ENCODE data around the gene TGFBRAP1.

DNA sequence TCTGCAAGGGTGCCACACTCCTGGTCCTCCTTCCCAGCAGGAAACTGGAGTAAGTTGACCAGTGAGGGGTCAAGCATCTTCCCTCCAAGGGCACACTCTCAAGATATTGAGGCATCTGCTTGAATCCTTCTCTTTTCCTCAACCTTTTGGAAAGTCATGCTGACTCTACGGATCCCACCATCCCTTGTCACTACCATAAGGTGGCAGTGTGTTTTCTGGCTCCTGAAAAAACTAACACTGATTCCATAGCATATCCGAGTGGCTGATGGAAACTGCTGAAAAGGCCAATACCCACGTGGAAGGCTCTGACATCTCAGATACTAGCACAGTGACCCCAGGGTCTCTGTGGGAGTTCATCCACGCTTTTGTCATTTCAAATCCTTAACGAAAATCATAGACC, 50.9 kb downstream of the TGFBRAP1 start:
- TF ChIP-seq EZH2 (IDR thresholded peaks at IDR 0.05; ENCODE audit: insufficient read depth, poor library complexity, severe bottlenecking) = no peak
- no peak for TF ChIP-seq EZH2phosphoT487 (IDR thresholded peaks at IDR 0.05; ENCODE audit: insufficient read depth, low read depth)
